PFSK-1 (cell line): ENCODE measurements around the gene MRPL14.

Source experiments
- FOXP2 ChIP-seq: optimal IDR thresholded peaks from 2 replicates; pipeline ENCODE3; 2011; ENCODE audit warnings: borderline replicate concordance, control low read depth, inconsistent platforms; ENCODE audit not compliant: insufficient read depth; ENCODE audit errors: extremely low read length, extremely low read depth
- POLR2AphosphoS5 ChIP-seq: IDR thresholded peaks from 2 replicates; pipeline ENCODE4 v1.6.1; 2012; ENCODE audit warnings: low read depth, mild to moderate bottlenecking, control low read depth, low read length, moderate library complexity
- REST ChIP-seq, 2 experiments: IDR thresholded peaks; 2 replicates each; pipeline versions ENCODE4 v1.6.1 to v1.8.0; 2011 to 2012; ENCODE audit warnings: low read depth in 2 of 2, low read length in 2 of 2, control low read depth in 1 of 2, inconsistent platforms in 1 of 2, mild to moderate bottlenecking in 1 of 2, moderate library complexity in 1 of 2; ENCODE audit not compliant: insufficient read depth in 1 of 2
- SIN3A ChIP-seq: IDR thresholded peaks from 2 replicates; pipeline ENCODE4 v1.6.1; 2012; ENCODE audit warnings: mild to moderate bottlenecking, low read length, moderate library complexity, borderline replicate concordance; ENCODE audit not compliant: insufficient read depth
- TAF1 ChIP-seq: IDR thresholded peaks from 2 replicates; pipeline ENCODE4 v1.6.1; 2012; ENCODE audit warnings: low read length, control low read depth, borderline replicate concordance; ENCODE audit not compliant: insufficient read depth

The MRPL14 gene

GRCh38 chr6:44148306-44148705 lies 21.1 kb upstream of the MRPL14 start:
- no peak for TF ChIP-seq REST (IDR thresholded peaks at IDR 0.05; ENCODE audit: insufficient read depth in 1 of 2, low read depth in 2 of 2, low read length in 2 of 2)
- no peak for TF ChIP-seq TAF1
- TF ChIP-seq POLR2AphosphoS5 = no peak
- TF ChIP-seq FOXP2 = no peak
- TF ChIP-seq SIN3A = no peak

- no peak for TF ChIP-seq POLR2AphosphoS5
- no peak for TF ChIP-seq FOXP2
Observed at GRCh38 chr6:44147256-44147655, 20.0 kb upstream of the MRPL14 start.

- no peak for TF ChIP-seq POLR2AphosphoS5
- TF ChIP-seq SIN3A = no peak
- TF ChIP-seq FOXP2 = no peak
- no peak for TF ChIP-seq TAF1
- no peak for TF ChIP-seq REST (IDR thresholded peaks at IDR 0.05; ENCODE audit: insufficient read depth in 1 of 2, low read depth in 2 of 2, low read length in 2 of 2)
Observed at GRCh38 chr6:44146685-44147084, 19.4 kb upstream of the MRPL14 start.

DNA sequence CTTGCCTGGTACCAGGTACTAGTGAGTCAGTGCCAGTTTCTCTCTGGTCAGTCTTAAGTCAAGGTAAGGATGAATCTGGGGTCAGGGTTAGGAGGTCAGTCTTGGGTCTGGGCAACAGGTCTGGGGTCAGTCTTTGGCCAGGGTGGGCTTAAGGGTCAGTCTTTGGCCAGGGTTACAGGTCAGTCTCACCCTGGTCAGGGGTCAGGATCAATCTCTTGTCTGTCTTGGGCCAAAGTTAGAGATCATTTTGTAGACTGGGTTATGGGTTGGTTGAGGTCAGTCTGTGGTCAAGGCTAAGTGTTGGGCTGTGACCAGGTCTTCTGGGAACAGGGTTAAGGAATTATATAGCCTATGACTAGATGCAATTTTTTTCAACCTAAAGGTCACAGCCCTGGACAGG lies 18.6 kb upstream of the MRPL14 start:
- no peak for TF ChIP-seq POLR2AphosphoS5
- TF ChIP-seq SIN3A = no peak
- TF ChIP-seq REST (IDR thresholded peaks at IDR 0.05; ENCODE audit: insufficient read depth in 1 of 2, low read depth in 2 of 2, low read length in 2 of 2) = no peak
- TF ChIP-seq FOXP2 = no peak
- TF ChIP-seq TAF1 = no peak

GRCh38 chr6:44143731-44144130 lies 16.5 kb upstream of the MRPL14 start:
- TF ChIP-seq POLR2AphosphoS5 (no peak), TAF1 (no peak), SIN3A (no peak), REST (IDR thresholded peaks at IDR 0.05; ENCODE audit: insufficient read depth in 1 of 2, low read depth in 2 of 2, low read length in 2 of 2) (no peak), FOXP2 (no peak)
